NT2/D1 (cell line): ENCODE data around the gene SPHKAP.

Experiments used
- YY1 ChIP-seq: IDR thresholded peaks from 2 replicates; pipeline ENCODE4 v1.6.1; 2011; ENCODE audit not compliant: insufficient read length, insufficient read depth
- ZNF274 ChIP-seq: IDR thresholded peaks from 2 replicates; pipeline ENCODE4 v1.6.1; 2011; ENCODE audit warnings: mild to moderate bottlenecking, low read depth, low read length

DNA sequence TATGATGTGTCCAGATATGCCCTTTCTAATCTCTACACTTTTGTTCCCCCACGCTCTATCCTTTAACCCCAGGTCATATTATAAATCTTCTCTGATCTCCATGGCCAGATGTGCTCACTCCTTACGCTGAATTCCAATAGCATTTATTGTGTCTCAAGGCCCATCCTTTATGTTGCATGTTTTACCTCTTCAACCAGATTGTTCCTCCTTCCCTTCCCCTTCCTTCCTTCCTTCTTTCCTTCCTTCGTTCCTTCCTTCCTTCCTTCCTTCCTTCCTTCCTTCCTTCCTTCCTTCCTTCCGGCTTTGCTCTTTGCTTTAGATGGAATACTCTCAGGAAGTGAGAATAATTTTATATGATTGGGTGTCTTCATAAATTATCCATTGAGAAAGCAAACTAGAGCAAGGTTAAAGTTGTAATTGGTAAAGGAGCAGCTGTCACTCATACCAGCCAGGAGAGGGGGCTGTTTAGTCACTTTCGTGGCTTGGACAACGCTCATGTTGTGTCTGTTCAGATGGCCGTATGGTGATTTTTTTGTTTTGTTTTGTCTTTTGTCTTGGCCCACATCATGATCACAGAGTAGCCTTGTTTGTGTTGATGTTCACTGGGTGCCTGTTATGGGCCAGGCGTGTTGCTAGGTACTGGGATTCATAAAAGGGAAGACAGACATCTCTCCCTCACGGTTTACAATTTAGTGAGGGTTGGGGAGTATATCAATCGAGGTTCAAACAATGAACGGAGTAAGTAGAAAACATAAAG is 242.0 kb downstream of the SPHKAP start:
- TF ChIP-seq YY1 (no peak), ZNF274 (no peak)
